B cell (primary cell): ENCODE measurements around the gene MOGAT2. TPM values are rescaled to one million over a fixed set of nuclear protein-coding genes. Genes with fewer than 3 reads are reported as not detected.

Experiments used
- ATAC-seq: fragments of 200-7000 bp; cut with Tn5 transposase; one replicate; pipeline ENCODE4 v1.10.0; 2021; ENCODE audit warnings: low read depth, mild to moderate bottlenecking, moderate number of reproducible peaks, moderate library complexity
- CTCF ChIA-PET: fragments of 350-600 bp; sonication (Branson Sonifier 250); formaldehyde crosslinking; loops from one replicate; lab custom pipeline; 2021; ENCODE audit warnings: antibody characterized with exemption, inconsistent platforms; lab: Charles Lee
- POLR2A ChIA-PET: fragments of 350-600 bp; sonication (Branson Sonifier 250); formaldehyde crosslinking; loops from one replicate; lab custom pipeline; 2021; ENCODE audit warnings: antibody characterized with exemption; lab: Charles Lee
- DNase-seq: peaks from one replicate; pipeline ENCODE4 v3.0.0; 2013
- H2AFZ ChIP-seq: 2 replicates; pipeline ENCODE4 v1.6.1; 2012; ENCODE audit warnings: mild to moderate bottlenecking, low read depth, low read length; ENCODE audit not compliant: insufficient read depth, poor library complexity, severe bottlenecking
- H3K27ac ChIP-seq, 2 donors: 1 replicate in 1 of 2; 2 replicates in 1 of 2; pipeline ENCODE4 v1.5.1; 2012 to 2013; ENCODE audit warnings: low read length in 2 of 2, mild to moderate bottlenecking in 2 of 2, moderate library complexity in 1 of 2
- H3K27me3 ChIP-seq, 4 experiments: fragments of 200-600 bp in 1 of 4; sonication (generic) in 1 of 4; replicated peaks in 1 of 4; 1 replicate in 2 of 4; 2 replicates in 2 of 4; pipeline versions ENCODE4 v1.6.1 to v1.7.0; 2013 to 2016; ENCODE audit warnings: low read length in 3 of 4, mild to moderate bottlenecking in 2 of 4, mixed read lengths in 1 of 4, moderate library complexity in 1 of 4; ENCODE audit not compliant: insufficient read depth in 4 of 4, control insufficient read depth in 3 of 4; ENCODE audit errors: control extremely low read depth in 1 of 4
- H3K36me3 ChIP-seq, 2 experiments: replicated peaks in 1 of 2; 1 replicate in 1 of 2; 2 replicates in 1 of 2; pipeline versions ENCODE4 v1.6.1 to v1.7.1; 2013; ENCODE audit warnings: low read length in 1 of 2; ENCODE audit not compliant: insufficient read depth in 2 of 2, control insufficient read depth in 1 of 2; ENCODE audit errors: control extremely low read depth in 1 of 2, extremely low read depth in 1 of 2
- H3K4me1 ChIP-seq, 2 donors: fragments of 200-600 bp in 1 of 2; sonication (generic) in 1 of 2; 1 replicate in 1 of 2; 2 replicates in 1 of 2; pipeline versions ENCODE4 v1.5.1 to v1.6.1; 2013 to 2017; ENCODE audit warnings: low read length in 2 of 2; ENCODE audit not compliant: control insufficient read depth in 2 of 2, insufficient read depth in 2 of 2
- H3K4me2 ChIP-seq: replicated peaks from 2 replicates; pipeline ENCODE3; 2012; ENCODE audit warnings: mild to moderate bottlenecking, low read depth, low read length; ENCODE audit not compliant: poor library complexity, severe bottlenecking
- H3K4me3 ChIP-seq, 5 experiments: fragments of 200-600 bp in 1 of 5; sonication (generic) in 1 of 5; 1 replicate in 3 of 5; 2 replicates in 2 of 5; pipeline versions ENCODE4 v1.5.1 to v1.7.0; 2011 to 2016; ENCODE audit warnings: low read length in 4 of 5, mild to moderate bottlenecking in 4 of 5, low read depth in 2 of 5, control low read depth in 1 of 5, moderate library complexity in 1 of 5; ENCODE audit not compliant: insufficient read depth in 1 of 5; ENCODE audit errors: control extremely low read depth in 1 of 5, extremely low read depth in 1 of 5
- H3K79me2 ChIP-seq: fragments of 200-600 bp; sonication (generic); one replicate; pipeline ENCODE4 v1.6.0; 2016; ENCODE audit warnings: low read length; ENCODE audit not compliant: control insufficient read depth, insufficient read depth
- H3K9ac ChIP-seq: fragments of 200-600 bp; sonication (generic); 2 replicates; pipeline ENCODE4 v1.6.1; 2017; ENCODE audit warnings: mild to moderate bottlenecking, low read length, moderate library complexity
- H3K9me3 ChIP-seq, 3 donors: one replicate each; pipeline versions ENCODE4 v1.6.1 to v1.7.1; 2013; ENCODE audit warnings: low read length in 2 of 3; ENCODE audit not compliant: control insufficient read depth in 2 of 3, insufficient read depth in 1 of 3; ENCODE audit errors: control extremely low read depth in 1 of 3
- H4K20me1 ChIP-seq: 2 replicates; pipeline ENCODE4 v1.6.0; 2012; ENCODE audit warnings: mild to moderate bottlenecking, low read length; ENCODE audit not compliant: insufficient read depth, control insufficient read depth, poor library complexity, severe bottlenecking
- H3K27ac Mint-ChIP-seq: one replicate; pipeline ENCODE4 v1.8.0; 2021; ENCODE audit warnings: mixed read lengths
- H3K27me3 Mint-ChIP-seq: one replicate; pipeline ENCODE4 v1.8.0; 2021; ENCODE audit warnings: mixed read lengths
- H3K4me1 Mint-ChIP-seq: one replicate; pipeline ENCODE4 v1.8.0; 2021; ENCODE audit warnings: mixed read lengths
- H3K4me3 Mint-ChIP-seq: one replicate; pipeline ENCODE4 v1.8.0; 2021; ENCODE audit warnings: mixed read lengths
- H3K9me3 Mint-ChIP-seq: one replicate; pipeline ENCODE4 v1.8.0; 2022; ENCODE audit warnings: mixed read lengths; ENCODE audit not compliant: insufficient read depth
- CTCF ChIP-seq: fragments of 200-600 bp; IDR thresholded peaks from one replicate; pipeline ENCODE4 v1.8.0; 2022; ENCODE audit warnings: antibody characterized with exemption, mild to moderate bottlenecking
- EZH2 ChIP-seq: IDR thresholded peaks from 2 replicates; pipeline ENCODE4 v1.6.1; 2012; ENCODE audit warnings: borderline replicate concordance, low read depth, mild to moderate bottlenecking, moderate library complexity, low read length; ENCODE audit not compliant: insufficient read depth, poor library complexity, severe bottlenecking
- WGBS: methylation state at CpG from one replicate; pipeline ENCODE4 v1.1.5; 2013; ENCODE audit warnings: missing lambda C conversion rate; ENCODE audit not compliant: insufficient coverage; 5-methylcytosine and 5-hydroxymethylcytosine counted together
- intact Hi-C: fragments of 100-400 bp; cut with micrococcal nuclease; formaldehyde crosslinking; loops from one replicate; pipeline ENCODE4 v1.10.0; 2022
- polyA plus RNA-seq: library from polyadenylated mRNA; depleted of rRNA; stranded (reverse); fragments of >200 nt; gene quantifications from 2 replicates; pipeline ENCODE4 v1.2.3, GENCODE V29; 2012
- total RNA-seq, 2 donors: library from RNA; stranded (reverse); fragments of 120-200 nt in 1 of 2; gene quantifications; 1 replicate in 1 of 2; 2 replicates in 1 of 2; pipeline versions ENCODE4 v1.2.3 to v1.2.4, GENCODE V29; 2013 to 2022

Gene MOGAT2
- total and polyA plus RNA-seq, 2 donors (not counting 1 experiment from before 2014, with no cell fraction given) = not detected

DNA sequence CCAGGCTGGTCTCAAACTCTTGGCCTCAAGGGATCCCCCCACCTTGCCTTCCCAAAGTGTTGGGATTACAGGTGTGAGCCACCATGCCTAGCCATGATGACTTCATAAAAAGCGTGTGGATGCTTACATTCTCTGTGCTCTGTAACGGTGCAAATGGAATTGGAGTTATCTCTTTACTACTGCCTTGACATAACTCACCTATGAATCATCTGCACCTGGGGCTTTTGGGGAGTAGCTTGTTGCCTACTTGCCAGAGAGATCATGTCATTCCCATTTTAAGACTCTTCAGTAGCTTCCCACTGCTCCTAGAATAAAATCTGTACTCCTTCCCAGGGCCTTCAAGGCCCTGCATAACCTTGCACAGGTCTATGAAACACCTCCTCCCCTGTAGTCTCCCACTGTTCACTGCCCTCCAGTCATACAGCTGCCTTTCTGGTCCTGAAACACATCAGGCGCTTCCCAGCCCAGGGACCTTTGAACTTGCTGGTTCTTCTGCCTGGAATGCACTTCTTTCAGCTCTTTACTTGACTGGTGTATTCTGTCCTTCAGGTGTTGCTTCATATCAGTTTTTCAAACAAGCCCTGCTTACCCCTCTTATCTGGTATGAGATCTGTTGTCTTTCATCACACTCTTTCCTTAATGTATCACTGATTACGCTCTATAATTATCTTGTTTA, 19.6 kb upstream of the MOGAT2 start:
- H3K4me1 Mint-ChIP-seq = no peaks in the 10 kb centered on the region
- WGBS = 100% methylated on average over 1 of the region's 4 CpGs
- no peaks in the 10 kb centered on the region for H3K9me3 Mint-ChIP-seq
- Histone ChIP-seq H3K79me2 (no peaks in the 10 kb centered on the region), H3K27ac (no peak overlapping the region), H3K36me3 (no peaks in the 10 kb centered on the region), H4K20me1 (no peaks in the 10 kb centered on the region), H3K4me1 (no peaks in the 10 kb centered on the region), H3K4me3 (no peak overlapping the region), H3K9ac (no peak overlapping the region), H3K4me2 (no peak overlapping the region), H3K9me3 (no peaks in the 10 kb centered on the region), H3K27me3 (no peaks in the 10 kb centered on the region), H2AFZ (no peak overlapping the region)
- H3K27ac Mint-ChIP-seq = no peak overlapping the region
- peaks cover 15% of the 10 kb centered on the region for H3K27me3 Mint-ChIP-seq
- no peak for ATAC-seq
- TF ChIP-seq EZH2 (no peak), CTCF (no peak)
- intact Hi-C loops = no loop called here
- ChIA-PET POLR2A (no interaction called here), CTCF (interaction anchor here (1.8 kb wide), 1 partner anchor 8 kb away, joined by 8 read pairs; no protein-coding TSS in a partner anchor)
- no peak overlapping the region for H3K4me3 Mint-ChIP-seq
- no peak for DNase-seq

DNA sequence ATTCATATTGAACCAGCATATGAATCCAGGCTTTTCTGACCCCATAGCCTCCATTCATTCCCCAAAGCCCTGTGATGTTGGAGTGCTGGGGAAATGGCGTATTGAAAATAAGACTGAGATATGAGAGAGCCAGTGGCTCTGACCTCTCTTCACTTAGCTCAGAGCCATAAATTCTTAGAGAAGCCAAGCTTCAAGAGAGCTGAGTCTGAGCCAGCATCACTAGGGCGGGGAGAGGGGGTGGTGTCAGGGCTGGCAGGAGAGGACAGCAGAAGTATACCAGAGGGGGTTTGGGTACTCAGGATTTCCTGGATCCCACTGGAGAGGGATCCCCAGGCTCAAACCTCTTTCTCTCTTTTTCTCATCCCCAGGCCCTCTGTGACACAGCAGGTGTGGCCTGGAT, 16.7 kb upstream of the MOGAT2 start:
- peaks cover 6% of the 10 kb centered on the region for H3K4me1 Mint-ChIP-seq
- no peak overlapping the region for H2AFZ ChIP-seq
- no peak overlapping the region for H3K27ac Mint-ChIP-seq
- ATAC-seq (no peak), DNase-seq (no peak)
- no peaks in the 10 kb centered on the region for H3K9me3 Mint-ChIP-seq
- no peaks in the 10 kb centered on the region for H3K79me2 ChIP-seq
- CTCF ChIA-PET = no interaction called here
- no peaks in the 10 kb centered on the region for H4K20me1 ChIP-seq
- no peak overlapping the region for H3K4me3 Mint-ChIP-seq
- WGBS = no CpG with 5 or more reads among the region's 2 CpGs
- H3K4me1 ChIP-seq = peaks cover 0 to under 1% of the 10 kb centered on the region in 2 donors
- no peak overlapping the region for H3K4me3 ChIP-seq
- no peaks in the 10 kb centered on the region for H3K36me3 ChIP-seq
- intact Hi-C loops = no loop called here
- no peaks in the 10 kb centered on the region for H3K9me3 ChIP-seq
- H3K4me2 ChIP-seq = no peak overlapping the region
- no peak overlapping the region for H3K9ac ChIP-seq
- H3K27me3 Mint-ChIP-seq = peaks cover 19% of the 10 kb centered on the region
- H3K27me3 ChIP-seq = peaks cover 0 to 3% (median 0%) of the 10 kb centered on the region in 4 experiments
- POLR2A ChIA-PET = no interaction called here
- H3K27ac ChIP-seq = no peak overlapping the region
- TF ChIP-seq CTCF (no peak), EZH2 (no peak)
